Measurements from ENCODE around the gene TRAPPC2B. TPM values are rescaled to one million over a fixed set of nuclear protein-coding genes. Genes with fewer than 3 reads are reported as not detected.

The TRAPPC2B gene
- total and polyA plus RNA-seq, 2 experiments from 2014 or later: 27.8 to 39.0 TPM

- Histone ChIP-seq H3K27ac (peak within 1 kb of the TSS; percentile 3), H3K9me3 (ENCODE audit: low read depth) (no peaks in the 10 kb centered on the region), H2AFZ (peak within 1 kb of the TSS; percentile 55), H4K20me1 (ENCODE audit: insufficient read depth, poor library complexity, severe bottlenecking) (no peaks in the 10 kb centered on the region), H3K36me3 (replicated peaks; ENCODE audit: insufficient read depth, low read depth) (no peaks in the 10 kb centered on the region), H3K4me3 (peak within 1 kb of the TSS; percentile 50), H3K4me1 (ENCODE audit: insufficient read depth) (peaks cover 5% of the 10 kb centered on the region), H3K4me2 (peak within 1 kb of the TSS; percentile 97), H3K9me2 (replicated peaks; ENCODE audit: insufficient read depth) (no peaks in the 10 kb centered on the region), H3K79me2 (peaks cover 31% of the 10 kb centered on the region), H3K27me3 (no peaks in the 10 kb centered on the region)
- DNase-seq (ENCODE audit: low spot score): peak; percentile 97
- 1% methylated on average over 55 of the region's 55 CpGs for WGBS (ENCODE audit: low lambda C conversion rate, missing lambda C conversion rate)
- TF ChIP-seq EZH2 (IDR thresholded peaks at IDR 0.05; ENCODE audit: borderline replicate concordance) (no peak), CTCF (IDR thresholded peaks at IDR 0.05; ENCODE audit: poor library complexity) (no peak), EZH2phosphoT487 (IDR thresholded peaks at IDR 0.05; ENCODE audit: low read depth, severe bottlenecking, unreplicated experiment) (no peak)
Observed at GRCh38 chr19:57410877-57411671, 47.7 kb downstream of the TRAPPC2B start, which contains the start of gene ZNF17. Gene ZNF17 (plus strand): TSS chr19:57411161. CDS start chr19:57413616, 2,455 bp downstream.

Other genes with a start within 250 kb of the TRAPPC2B start
- gene USP29, start 243.6 kb upstream of the TRAPPC2B start, total RNA-seq: not detected in 2 replicates
- not detected in 2 replicates for gene USP29, start 243.6 kb upstream of the TRAPPC2B start, polyA plus RNA-seq
- not detected in 2 replicates for gene ZIM3, start 218.3 kb upstream of the TRAPPC2B start, total RNA-seq
- not detected in 2 replicates for gene ZIM3, start 218.3 kb upstream of the TRAPPC2B start, polyA plus RNA-seq
- gene DUXA, start 196.1 kb upstream of the TRAPPC2B start, total RNA-seq: not detected in 2 replicates
- gene DUXA, start 196.1 kb upstream of the TRAPPC2B start, polyA plus RNA-seq: not detected in 2 replicates
- gene ZNF264, start 172.1 kb upstream of the TRAPPC2B start, total RNA-seq: 23.0 and 26.2 TPM in 2 replicates
- 2.8 and 4.4 TPM in 2 replicates for gene ZNF264, start 172.1 kb upstream of the TRAPPC2B start, polyA plus RNA-seq
- 0.27 and 1.0 TPM in 2 replicates for gene AURKC, start 132.5 kb upstream of the TRAPPC2B start, total RNA-seq
- gene AURKC, start 132.5 kb upstream of the TRAPPC2B start, polyA plus RNA-seq: 0.25 and 0.88 TPM in 2 replicates
- 12.3 and 13.9 TPM in 2 replicates for gene ZNF805, start 122.9 kb upstream of the TRAPPC2B start, total RNA-seq
- 1.5 and 1.9 TPM in 2 replicates for gene ZNF805, start 122.9 kb upstream of the TRAPPC2B start, polyA plus RNA-seq
- gene ZNF460, start 83.1 kb upstream of the TRAPPC2B start, total RNA-seq: 63.7 and 77.4 TPM in 2 replicates
- gene ZNF460, start 83.1 kb upstream of the TRAPPC2B start, polyA plus RNA-seq: 5.9 and 6.2 TPM in 2 replicates
- gene ZNF543, start 43.1 kb upstream of the TRAPPC2B start, total RNA-seq: 6.7 and 6.9 TPM in 2 replicates
- gene ZNF543, start 43.1 kb upstream of the TRAPPC2B start, polyA plus RNA-seq: 0.61 and 2.6 TPM in 2 replicates
- gene ZNF304, start 12.3 kb upstream of the TRAPPC2B start, total RNA-seq: 6.9 and 7.5 TPM in 2 replicates
- 2.0 and 3.0 TPM in 2 replicates for gene ZNF304, start 12.3 kb upstream of the TRAPPC2B start, polyA plus RNA-seq
- 1.6 and 5.2 TPM in 2 replicates for gene ZNF547, start within 50 bp of the TRAPPC2B start, total RNA-seq
- 0.72 and 1.8 TPM in 2 replicates for gene ZNF547, start within 50 bp of the TRAPPC2B start, polyA plus RNA-seq
- gene ZNF548, start 26.3 kb downstream of the TRAPPC2B start, total RNA-seq: 17.6 and 26.3 TPM in 2 replicates
- 8.1 and 9.3 TPM in 2 replicates for gene ZNF548, start 26.3 kb downstream of the TRAPPC2B start, polyA plus RNA-seq
- 6.9 and 7.2 TPM in 2 replicates for gene ZNF17, start 47.6 kb downstream of the TRAPPC2B start, total RNA-seq
- 1.4 and 2.3 TPM in 2 replicates for gene ZNF17, start 47.6 kb downstream of the TRAPPC2B start, polyA plus RNA-seq
- gene ZNF749, start 71.8 kb downstream of the TRAPPC2B start, total RNA-seq: 10.4 and 10.5 TPM in 2 replicates
- 3.0 and 7.1 TPM in 2 replicates for gene ZNF749, start 71.8 kb downstream of the TRAPPC2B start, polyA plus RNA-seq
- 1.6 and 2.2 TPM in 2 replicates for gene VN1R1, start 93.6 kb downstream of the TRAPPC2B start, total RNA-seq
- 0.65 and 0.83 TPM in 2 replicates for gene VN1R1, start 93.6 kb downstream of the TRAPPC2B start, polyA plus RNA-seq
- 18.5 TPM in 2 replicates for gene ZNF772, start 114.0 kb downstream of the TRAPPC2B start, total RNA-seq
- 2.6 and 5.6 TPM in 2 replicates for gene ZNF772, start 114.0 kb downstream of the TRAPPC2B start, polyA plus RNA-seq
- 9.4 and 11.4 TPM in 2 replicates for gene ZNF419, start 124.2 kb downstream of the TRAPPC2B start, total RNA-seq
- gene ZNF419, start 124.2 kb downstream of the TRAPPC2B start, polyA plus RNA-seq: 9.3 and 9.4 TPM in 2 replicates
- 6.9 and 8.0 TPM in 2 replicates for gene ZNF773, start 136.4 kb downstream of the TRAPPC2B start, total RNA-seq
- 5.0 and 6.6 TPM in 2 replicates for gene ZNF773, start 136.4 kb downstream of the TRAPPC2B start, polyA plus RNA-seq
- 4.3 and 6.4 TPM in 2 replicates for gene ZNF549, start 163.8 kb downstream of the TRAPPC2B start, total RNA-seq
- 3.2 and 3.5 TPM in 2 replicates for gene ZNF549, start 163.8 kb downstream of the TRAPPC2B start, polyA plus RNA-seq
- gene ZNF550, start 196.3 kb downstream of the TRAPPC2B start, total RNA-seq: 5.7 and 5.9 TPM in 2 replicates
- 5.2 and 6.2 TPM in 2 replicates for gene ZNF550, start 196.3 kb downstream of the TRAPPC2B start, polyA plus RNA-seq
- 4.7 and 5.8 TPM in 2 replicates for gene ZNF416, start 215.4 kb downstream of the TRAPPC2B start, total RNA-seq
- 1.9 and 2.5 TPM in 2 replicates for gene ZNF416, start 215.4 kb downstream of the TRAPPC2B start, polyA plus RNA-seq
- gene ZIK1, start 220.6 kb downstream of the TRAPPC2B start, total RNA-seq: 5.1 and 7.1 TPM in 2 replicates
- 3.3 and 3.8 TPM in 2 replicates for gene ZIK1, start 220.6 kb downstream of the TRAPPC2B start, polyA plus RNA-seq
- gene ZNF530, start 236.3 kb downstream of the TRAPPC2B start, total RNA-seq: 1.3 and 1.8 TPM in 2 replicates
- 1.3 and 2.8 TPM in 2 replicates for gene ZNF530, start 236.3 kb downstream of the TRAPPC2B start, polyA plus RNA-seq